Stomach (tissue), 9 donors: ENCODE results near the gene IGSF10. TPM values are rescaled to one million over a fixed set of nuclear protein-coding genes. Genes with fewer than 3 reads are reported as not detected.

Experiments used
- DNase-seq, 2 donors: peaks; one replicate each; pipeline versions ENCODE4 v3.0.0 to v3.0.0-alpha.2; 2013 to 2019
- H3K27ac ChIP-seq, 5 donors: fragments of 200-600 bp in 4 of 5; sonication (generic) in 4 of 5; one replicate each; pipeline ENCODE4 v1.5.1; 2013 to 2019; ENCODE audit warnings: mild to moderate bottlenecking in 1 of 5, moderate library complexity in 1 of 5
- H3K27me3 ChIP-seq, 3 donors: fragments of 200-600 bp; sonication (generic); one replicate each; pipeline ENCODE4 v1.5.1; 2017 to 2019; ENCODE audit warnings: mixed run types in 1 of 3
- H3K36me3 ChIP-seq, 4 donors: fragments of 200-600 bp; sonication (generic); 1 replicate in 3 of 4; 2 replicates in 1 of 4; pipeline ENCODE4 v1.5.1; 2016 to 2019
- H3K4me1 ChIP-seq, 4 donors: fragments of 200-600 bp; sonication (generic); one replicate each; pipeline ENCODE4 v1.5.1; 2016 to 2019
- H3K4me3 ChIP-seq, 4 donors: fragments of 200-600 bp; sonication (generic) in 3 of 4; one replicate each; pipeline ENCODE4 v1.5.1; 2016 to 2019; ENCODE audit warnings: mild to moderate bottlenecking in 1 of 4
- H3K9me3 ChIP-seq, 4 donors: fragments of 200-600 bp; sonication (generic); one replicate each; pipeline ENCODE4 v1.5.1; 2016 to 2019
- CTCF ChIP-seq, 7 experiments: fragments of 450-650 bp in 4 of 7; fragments of 200-600 bp in 3 of 7; sonication (generic) in 3 of 7; IDR thresholded peaks; one replicate each; pipeline ENCODE4 v1.5.1; 2016 to 2019; ENCODE audit warnings: antibody characterized with exemption in 7 of 7, control low read depth in 2 of 7, mild to moderate bottlenecking in 1 of 7
- EP300 ChIP-seq: sonication (generic); formaldehyde crosslinking; IDR thresholded peaks from one replicate; pipeline ENCODE4 v1.6.1; 2017; ENCODE audit warnings: antibody characterized with exemption
- POLR2A ChIP-seq, 4 donors: fragments of 450-650 bp; IDR thresholded peaks; one replicate each; pipeline ENCODE4 v1.6.1; 2016; ENCODE audit warnings: antibody characterized with exemption in 4 of 4, control low read depth in 2 of 4, mild to moderate bottlenecking in 1 of 4, moderate library complexity in 1 of 4
- POLR2AphosphoS5 ChIP-seq, 3 donors: sonication (generic); formaldehyde crosslinking; IDR thresholded peaks; one replicate each; pipeline ENCODE4 v1.6.1; 2016; ENCODE audit warnings: antibody characterized with exemption in 3 of 3
- WGBS, 5 donors: extraction: QIAGEN DNeasy Blood & Tissue Kit in 3 of 5; methylation state at CpG; one replicate each; pipeline versions ENCODE4 v1.1.5 to v1.1.7; 2013 to 2018; 5-methylcytosine and 5-hydroxymethylcytosine counted together
- intact Hi-C: fragments of 100-400 bp; cut with DNase I; formaldehyde crosslinking; loops from one replicate; pipeline ENCODE4 v1.15.1; 2023; ENCODE audit warnings: low total_unique reads
- polyA plus RNA-seq, 3 donors: library from polyadenylated mRNA; stranded (reverse); fragments of 200-250 nt; gene quantifications; one replicate each; pipeline ENCODE4 v1.2.3, GENCODE V29; 2013
- small RNA-seq, 4 donors: library from RNA; depleted of rRNA; stranded (forward); fragments of <200 nt; gene quantifications; one replicate each; pipeline ENCODE3, GENCODE V24; 2016
- total RNA-seq, 5 donors: library from RNA; depleted of rRNA; stranded (reverse); fragments of >200 nt; gene quantifications; one replicate each; pipeline versions ENCODE4 v1.1.0 to v1.2.3, GENCODE V29; 2014 to 2016
- donor health status: healthy with polysubstance abuse.
- donor health status: Bipolar disorder and iron deficiency.
- donor health status: healthy.

The IGSF10 gene
- total and polyA plus RNA-seq, 8 donors: under 0.01 to 11.9 (median 0.19) TPM; not detected in 1

GRCh38 chr3:151412989-151413388 lies 47.9 kb downstream of the IGSF10 start:
- TF ChIP-seq POLR2AphosphoS5 (IDR thresholded peaks at IDR 0.05): no peak
- no peak for TF ChIP-seq CTCF (IDR thresholded peaks at IDR 0.05)
- TF ChIP-seq POLR2A (IDR thresholded peaks at IDR 0.05): no peak
- no peak for TF ChIP-seq EP300
- H3K27me3 ChIP-seq: no peaks in the 10 kb centered on the region
- no peak for DNase-seq
- no peak overlapping the region for H3K27ac ChIP-seq
- H3K9me3 ChIP-seq: no peaks in the 10 kb centered on the region
- H3K4me1 ChIP-seq: no peaks in the 10 kb centered on the region
- no peak overlapping the region for H3K4me3 ChIP-seq
- no peaks in the 10 kb centered on the region for H3K36me3 ChIP-seq
- intact Hi-C loops: no loop called here
- WGBS, 5 donors: 82 to 95% (median 90%) methylated on average over 5 of the region's 5 CpGs

Small RNA genes lying within 50 kb of the gene (small RNA-seq; reads per million reads assigned to genes)
- 0 reads per million in 4 donors for gene AC117454.1

Other genes starting within 250 kb of the IGSF10 start
- gene P2RY14, start 182.5 kb downstream of the IGSF10 start, total RNA-seq: 10 to 100 TPM in 3 of 5 donors, 1 to 10 TPM in 2; 1.7 to 43.2 (median 11.6) TPM
- gene P2RY14, start 182.5 kb downstream of the IGSF10 start, polyA plus RNA-seq: 1 to 10 TPM; 4.8 to 8.6 (median 8.6) TPM
- gene GPR87, start 144.2 kb downstream of the IGSF10 start, total RNA-seq: under 1 TPM in 1 of 5 donors, not detected in 4; 0.37 TPM
- gene GPR87, start 144.2 kb downstream of the IGSF10 start, polyA plus RNA-seq: 10 to 100 TPM in 1 of 3 donors, not detected in 2; 32.3 TPM
- 1 to 10 TPM in 3 of 5 donors, not detected in 2; 1.2 to 1.9 (median 1.3) TPM for gene P2RY13, start 131.5 kb downstream of the IGSF10 start, total RNA-seq
- gene P2RY13, start 131.5 kb downstream of the IGSF10 start, polyA plus RNA-seq: under 1 TPM; 0.38 to 0.61 (median 0.50) TPM
- 1 to 10 TPM in 1 of 5 donors, under 1 TPM in 1, not detected in 3; 0.43 to 4.8 TPM for gene P2RY12, start 76.3 kb downstream of the IGSF10 start, total RNA-seq
- under 1 TPM; 0.40 to 0.50 (median 0.46) TPM for gene P2RY12, start 76.3 kb downstream of the IGSF10 start, polyA plus RNA-seq